Measurements from ENCODE around the gene CCL27.
"Not testable (repeated sequence)": the region's sequence is repeated elsewhere in the genome, so short reads cannot be mapped to it uniquely, and the experiment has no call there.

- TF ChIP-seq, protein P1, sequence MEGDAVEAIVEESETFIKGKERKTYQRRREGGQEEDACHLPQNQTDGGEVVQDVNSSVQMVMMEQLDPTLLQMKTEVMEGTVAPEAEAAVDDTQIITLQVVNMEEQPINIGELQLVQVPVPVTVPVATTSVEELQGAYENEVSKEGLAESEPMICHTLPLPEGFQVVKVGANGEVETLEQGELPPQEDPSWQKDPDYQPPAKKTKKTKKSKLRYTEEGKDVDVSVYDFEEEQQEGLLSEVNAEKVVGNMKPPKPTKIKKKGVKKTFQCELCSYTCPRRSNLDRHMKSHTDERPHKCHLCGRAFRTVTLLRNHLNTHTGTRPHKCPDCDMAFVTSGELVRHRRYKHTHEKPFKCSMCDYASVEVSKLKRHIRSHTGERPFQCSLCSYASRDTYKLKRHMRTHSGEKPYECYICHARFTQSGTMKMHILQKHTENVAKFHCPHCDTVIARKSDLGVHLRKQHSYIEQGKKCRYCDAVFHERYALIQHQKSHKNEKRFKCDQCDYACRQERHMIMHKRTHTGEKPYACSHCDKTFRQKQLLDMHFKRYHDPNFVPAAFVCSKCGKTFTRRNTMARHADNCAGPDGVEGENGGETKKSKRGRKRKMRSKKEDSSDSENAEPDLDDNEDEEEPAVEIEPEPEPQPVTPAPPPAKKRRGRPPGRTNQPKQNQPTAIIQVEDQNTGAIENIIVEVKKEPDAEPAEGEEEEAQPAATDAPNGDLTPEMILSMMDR (IDR thresholded peaks at IDR 0.05 in 4 of 5, conservative IDR thresholded peaks at IDR 0.05 in 1 of 5): not testable (repeated sequence)
- not testable (repeated sequence) for TF ChIP-seq POLR2A (IDR thresholded peaks at IDR 0.05)
Observed at GRCh38 chr9:34639322-34639721, 23.1 kb downstream of the CCL27 start.
